Measurements from ENCODE around the gene SLC5A2. TPM values are rescaled to one million over a fixed set of nuclear protein-coding genes. Genes with fewer than 3 reads are reported as not detected.

SLC5A2 gene
- polyA plus RNA-seq, 3 donors = 0.04 TPM; not detected in 2

- Mint-ChIP-seq H3K4me1 (peaks cover 43% of the 10 kb centered on the region), H3K27me3 (ENCODE audit: low read depth in 3 of 3) (no peaks in the 10 kb centered on the region), H3K27ac (peak overlapping the region in 1 of 7 donors; percentile 31), H3K4me3 (peak overlapping the region in 1 of 2 donors; percentile 24), H3K9me3 (no peaks in the 10 kb centered on the region), H3K36me3 (peaks cover 18 to 25% of the 10 kb centered on the region in 2 donors)
- H3K4me1 ChIP-seq (ENCODE audit: control insufficient read depth in 1 of 2, insufficient read depth in 2 of 2, low read length in 2 of 2) = peaks cover 31 to 37% of the 10 kb centered on the region in 2 donors
- no peak for DNase-seq
- H3K79me2 ChIP-seq (ENCODE audit: insufficient read depth, low read length) = peaks cover 18% of the 10 kb centered on the region
- intact Hi-C loops (cut with micrococcal nuclease) = no loop called here
- no peak for TF ChIP-seq CTCF (IDR thresholded peaks at IDR 0.05)
- H3K9ac ChIP-seq (ENCODE audit: insufficient read depth, low read length, poor library complexity, severe bottlenecking) = no peak overlapping the region
- no peak overlapping the region for H3K4me3 ChIP-seq (replicated peaks in 1 of 3; ENCODE audit: low read depth in 2 of 3, low read length in 3 of 3)
- H3K4me2 ChIP-seq (replicated peaks; ENCODE audit: extremely low read depth, low read length, poor library complexity, severe bottlenecking) = no peak overlapping the region
- no peak overlapping the region for H3K27ac ChIP-seq (ENCODE audit: low read depth in 1 of 2, low read length in 2 of 2)
- H2AFZ ChIP-seq (ENCODE audit: insufficient read depth, low read depth, low read length, poor library complexity, severe bottlenecking) = no peak overlapping the region
- H3K27me3 ChIP-seq (ENCODE audit: control insufficient read depth in 2 of 2, insufficient read depth in 2 of 2, low read length in 2 of 2) = no peaks in the 10 kb centered on the region
- H4K20me1 ChIP-seq (ENCODE audit: insufficient read depth, low read length) = no peaks in the 10 kb centered on the region
- no peaks in the 10 kb centered on the region for H3K9me3 ChIP-seq (replicated peaks in 1 of 2; ENCODE audit: control insufficient read depth in 1 of 2, insufficient read depth in 1 of 2, low read length in 2 of 2)
- 25% methylated on average over 8 of the region's 8 CpGs for WGBS (ENCODE audit: insufficient coverage)
- H3K36me3 ChIP-seq (replicated peaks in 1 of 2; ENCODE audit: control insufficient read depth in 1 of 2, insufficient read depth in 2 of 2, low read length in 2 of 2) = peaks cover 9 to 16% of the 10 kb centered on the region in 2 donors
Measured at GRCh38 chr16:31504159-31504558, 21.2 kb downstream of the SLC5A2 start.

- Histone ChIP-seq H3K9ac (ENCODE audit: insufficient read depth, low read length, poor library complexity, severe bottlenecking) (peak overlapping the region; percentile 2), H3K4me2 (replicated peaks; ENCODE audit: extremely low read depth, low read length, poor library complexity, severe bottlenecking) (no peak overlapping the region), H3K36me3 (replicated peaks in 1 of 2; ENCODE audit: control insufficient read depth in 1 of 2, insufficient read depth in 2 of 2, low read length in 2 of 2) (peaks cover 0 to 3% of the 10 kb centered on the region in 2 donors), H3K27ac (ENCODE audit: low read depth in 1 of 2, low read length in 2 of 2) (peak overlapping the region in 1 of 2 donors; percentile 29), H4K20me1 (ENCODE audit: insufficient read depth, low read length) (no peaks in the 10 kb centered on the region), H3K79me2 (ENCODE audit: insufficient read depth, low read length) (peaks cover 18% of the 10 kb centered on the region), H3K4me1 (ENCODE audit: control insufficient read depth in 1 of 2, insufficient read depth in 2 of 2, low read length in 2 of 2) (peaks cover 32 to 39% of the 10 kb centered on the region in 2 donors), H3K4me3 (replicated peaks in 1 of 3; ENCODE audit: low read depth in 2 of 3, low read length in 3 of 3) (no peak overlapping the region), H2AFZ (ENCODE audit: insufficient read depth, low read depth, low read length, poor library complexity, severe bottlenecking) (no peak overlapping the region), H3K9me3 (replicated peaks in 1 of 2; ENCODE audit: control insufficient read depth in 1 of 2, insufficient read depth in 1 of 2, low read length in 2 of 2) (no peaks in the 10 kb centered on the region), H3K27me3 (ENCODE audit: control insufficient read depth in 2 of 2, insufficient read depth in 2 of 2, low read length in 2 of 2) (no peaks in the 10 kb centered on the region)
- peaks cover 45% of the 10 kb centered on the region for H3K4me1 Mint-ChIP-seq
- WGBS (ENCODE audit: insufficient coverage) = no CpG with 5 or more reads among the region's 4 CpGs
- peak overlapping the region in 3 of 7 donors; percentile 26 to 85 (median 73) for H3K27ac Mint-ChIP-seq
- intact Hi-C loops (cut with micrococcal nuclease) = no loop called here
- no peak for DNase-seq
- H3K36me3 Mint-ChIP-seq = peaks cover 8 to 14% of the 10 kb centered on the region in 2 donors
- H3K4me3 Mint-ChIP-seq = no peak overlapping the region
- H3K9me3 Mint-ChIP-seq = no peaks in the 10 kb centered on the region
- TF ChIP-seq CTCF (IDR thresholded peaks at IDR 0.05) = no peak
- no peaks in the 10 kb centered on the region for H3K27me3 Mint-ChIP-seq (ENCODE audit: low read depth in 3 of 3)
Measured at GRCh38 chr16:31505483-31505882, 22.6 kb downstream of the SLC5A2 start.

All from CD14-positive monocyte (primary cell).